ENCODE measurements around the gene KLHL3. TPM values are rescaled to one million over a fixed set of nuclear protein-coding genes. Genes with fewer than 3 reads are reported as not detected.

Gene KLHL3
- total and polyA plus RNA-seq, 10 donors, result 1.3 to 17.9 (median 9.5) TPM

DNA sequence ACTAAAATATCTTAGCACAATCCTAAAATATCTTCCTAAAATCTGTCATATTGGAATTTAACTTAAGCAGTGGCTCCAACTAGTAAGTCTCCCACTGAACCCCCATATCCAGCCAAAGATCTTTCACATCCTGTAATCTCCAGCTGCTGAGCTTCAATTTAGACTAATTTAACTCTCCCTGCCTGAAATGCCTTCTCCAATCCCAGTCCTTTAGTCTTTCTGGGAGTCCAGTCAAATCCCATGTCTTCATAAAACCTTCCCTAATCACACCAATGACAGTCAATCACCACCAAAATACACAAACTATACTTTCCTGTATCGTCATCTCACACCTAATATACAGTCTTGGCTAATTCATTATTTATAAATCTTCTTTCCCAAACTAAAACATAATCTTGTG lies 607 bp upstream of the KLHL3 start:
- peaks cover 0 to 4% (median 0%) of the 10 kb centered on the region in 8 donors for H3K9me3 ChIP-seq
- no peaks in the 10 kb centered on the region for H3K36me3 ChIP-seq
- 76 to 86% (median 83%) methylated on average over 1 of the region's 1 CpG for WGBS, 5 donors
- DNase-seq, result no peak
- intact Hi-C loops (cut with DNase I; ENCODE audit: low total_unique reads), result loop anchor here (2.0 kb wide), 1 partner anchor 78 kb away; no protein-coding TSS in a partner anchor
- peaks cover 0 to 3% (median 0%) of the 10 kb centered on the region in 7 donors for H3K27me3 ChIP-seq (replicated peaks in 1 of 7)
- peak overlapping the region in 6 of 8 donors; percentile 31 to 74 (median 61) for H3K27ac ChIP-seq
- TF ChIP-seq POLR2AphosphoS5 (IDR thresholded peaks at IDR 0.05) (no peak), POLR2A (IDR thresholded peaks at IDR 0.05) (no peak)
- TF ChIP-seq, protein P1, sequence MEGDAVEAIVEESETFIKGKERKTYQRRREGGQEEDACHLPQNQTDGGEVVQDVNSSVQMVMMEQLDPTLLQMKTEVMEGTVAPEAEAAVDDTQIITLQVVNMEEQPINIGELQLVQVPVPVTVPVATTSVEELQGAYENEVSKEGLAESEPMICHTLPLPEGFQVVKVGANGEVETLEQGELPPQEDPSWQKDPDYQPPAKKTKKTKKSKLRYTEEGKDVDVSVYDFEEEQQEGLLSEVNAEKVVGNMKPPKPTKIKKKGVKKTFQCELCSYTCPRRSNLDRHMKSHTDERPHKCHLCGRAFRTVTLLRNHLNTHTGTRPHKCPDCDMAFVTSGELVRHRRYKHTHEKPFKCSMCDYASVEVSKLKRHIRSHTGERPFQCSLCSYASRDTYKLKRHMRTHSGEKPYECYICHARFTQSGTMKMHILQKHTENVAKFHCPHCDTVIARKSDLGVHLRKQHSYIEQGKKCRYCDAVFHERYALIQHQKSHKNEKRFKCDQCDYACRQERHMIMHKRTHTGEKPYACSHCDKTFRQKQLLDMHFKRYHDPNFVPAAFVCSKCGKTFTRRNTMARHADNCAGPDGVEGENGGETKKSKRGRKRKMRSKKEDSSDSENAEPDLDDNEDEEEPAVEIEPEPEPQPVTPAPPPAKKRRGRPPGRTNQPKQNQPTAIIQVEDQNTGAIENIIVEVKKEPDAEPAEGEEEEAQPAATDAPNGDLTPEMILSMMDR (IDR thresholded peaks at IDR 0.05 in 8 of 11, conservative IDR thresholded peaks at IDR 0.05 in 3 of 11), result no peak
- H3K4me3 ChIP-seq, result peak overlapping the region in 2 of 8 donors; percentile 36 to 65
- peaks cover 17 to 46% (median 37%) of the 10 kb centered on the region in 6 donors for H3K4me1 ChIP-seq

DNA sequence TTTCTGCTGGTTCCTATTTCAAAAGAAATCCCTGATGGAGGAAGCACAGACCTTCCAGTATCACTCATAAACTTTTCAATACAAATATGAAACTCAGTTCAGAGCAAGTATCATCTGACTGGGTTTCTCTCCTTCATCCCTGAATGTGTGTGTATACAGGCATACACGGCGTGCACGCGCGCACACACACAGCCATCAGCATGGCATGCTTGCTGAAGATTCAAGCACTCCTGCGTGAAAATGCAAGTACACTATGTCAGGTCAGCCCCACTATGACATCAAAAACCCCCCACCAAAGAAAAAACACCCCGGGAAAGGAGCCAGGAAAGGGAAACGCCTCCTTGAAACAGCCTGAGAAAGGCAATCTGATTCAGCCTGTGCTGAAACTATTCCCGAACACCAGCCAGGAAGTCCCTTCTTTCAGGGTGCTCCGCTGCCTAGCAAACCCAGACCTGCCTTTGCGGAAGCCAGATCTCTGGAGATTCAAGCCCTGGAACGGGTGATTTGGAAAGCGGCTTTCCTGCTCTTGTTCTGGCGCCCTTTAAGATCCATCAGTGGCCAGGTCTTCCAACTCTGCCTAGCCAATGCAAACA lies 831 bp downstream of the KLHL3 start:
- intact Hi-C loops (cut with DNase I; ENCODE audit: low total_unique reads), result no loop called here
- TF ChIP-seq POLR2A (IDR thresholded peaks at IDR 0.05) (no peak), POLR2AphosphoS5 (IDR thresholded peaks at IDR 0.05) (no peak)
- TF ChIP-seq, protein P1 (IDR thresholded peaks at IDR 0.05 in 8 of 11, conservative IDR thresholded peaks at IDR 0.05 in 3 of 11), result no peak
- Histone ChIP-seq H3K27ac (peak overlapping the region; percentile 2 to 74 (median 54)), H3K4me1 (peaks cover 17 to 46% (median 37%) of the 10 kb centered on the region in 6 donors), H3K4me3 (peak overlapping the region; percentile 11 to 65 (median 36)), H3K9me3 (peaks cover 0 to 4% (median 0%) of the 10 kb centered on the region in 8 donors), H3K36me3 (no peaks in the 10 kb centered on the region), H3K27me3 (replicated peaks in 1 of 7) (peaks cover 0 to 3% (median 0%) of the 10 kb centered on the region in 7 donors)
- peak; percentile 73 for DNase-seq
- 1 to 9% (median 4%) methylated on average over 14 of the region's 14 CpGs for WGBS, 5 donors

- DNase-seq, result no peak
- peak overlapping the region in 6 of 8 donors; percentile 2 to 74 (median 61) for H3K27ac ChIP-seq
- TF ChIP-seq, protein P1 (IDR thresholded peaks at IDR 0.05 in 8 of 11, conservative IDR thresholded peaks at IDR 0.05 in 3 of 11), result no peak
- TF ChIP-seq POLR2AphosphoS5 (IDR thresholded peaks at IDR 0.05), result no peak
- no peak for TF ChIP-seq POLR2A (IDR thresholded peaks at IDR 0.05)
- WGBS, 5 donors, result 29 to 52% (median 41%) methylated on average over 2 of the region's 2 CpGs
- H3K4me3 ChIP-seq, result peak overlapping the region in 4 of 8 donors; percentile 11 to 65 (median 42)
- H3K36me3 ChIP-seq, result no peaks in the 10 kb centered on the region
- peaks cover 0 to 3% (median 0%) of the 10 kb centered on the region in 7 donors for H3K27me3 ChIP-seq (replicated peaks in 1 of 7)
- peaks cover 17 to 46% (median 37%) of the 10 kb centered on the region in 6 donors for H3K4me1 ChIP-seq
- intact Hi-C loops (cut with DNase I; ENCODE audit: low total_unique reads), result no loop called here
- peaks cover 0 to 4% (median 0%) of the 10 kb centered on the region in 8 donors for H3K9me3 ChIP-seq
Observed at GRCh38 chr5:137734331-137734730, 1.6 kb downstream of the KLHL3 start.

DNA sequence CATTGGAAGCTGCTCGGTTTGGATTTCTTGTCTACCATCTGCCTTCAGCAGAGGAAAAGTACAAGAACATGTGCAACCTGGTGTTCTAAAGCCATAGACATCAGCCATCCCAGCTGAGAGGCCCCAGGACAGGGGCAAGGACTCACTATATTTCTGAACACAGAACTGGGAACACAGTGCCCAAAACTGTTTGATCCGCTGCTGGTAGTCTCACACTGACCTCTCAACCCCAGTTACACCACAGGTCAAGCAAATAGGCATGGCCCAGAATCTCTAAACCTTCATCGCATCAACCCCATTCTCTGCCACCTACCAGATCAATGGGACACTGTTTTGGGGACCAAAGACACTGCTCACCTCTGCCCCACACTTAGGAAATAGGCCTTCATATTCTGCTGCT lies 2.0 kb downstream of the KLHL3 start:
- WGBS, 5 donors, result 92 to 100% (median 96%) methylated on average over 3 of the region's 3 CpGs
- intact Hi-C loops (cut with DNase I; ENCODE audit: low total_unique reads), result no loop called here
- Histone ChIP-seq H3K27ac (no peak overlapping the region), H3K9me3 (peaks cover 0 to 4% (median 0%) of the 10 kb centered on the region in 8 donors), H3K4me3 (peak overlapping the region in 1 of 8 donors; percentile 65), H3K4me1 (peaks cover 17 to 46% (median 37%) of the 10 kb centered on the region in 6 donors), H3K36me3 (no peaks in the 10 kb centered on the region), H3K27me3 (replicated peaks in 1 of 7) (peaks cover 0 to 3% (median 0%) of the 10 kb centered on the region in 7 donors)
- DNase-seq, result no peak
- TF ChIP-seq, protein P1 (IDR thresholded peaks at IDR 0.05 in 8 of 11, conservative IDR thresholded peaks at IDR 0.05 in 3 of 11), result no peak
- TF ChIP-seq POLR2A (IDR thresholded peaks at IDR 0.05) (no peak), POLR2AphosphoS5 (IDR thresholded peaks at IDR 0.05) (no peak)
